K562 (cell line): ENCODE results near the gene BEST2. TPM values are rescaled to one million over a fixed set of nuclear protein-coding genes. Genes with fewer than 3 reads are reported as not detected.

Experiments
- AFF1 ChIP-seq, 2 experiments: fragments of 450-650 bp; IDR thresholded peaks; 2 replicates each; pipeline ENCODE4 v1.6.1; 2018; ENCODE audit warnings: mild to moderate bottlenecking in 2 of 2, low read depth in 1 of 2; ENCODE audit not compliant: partially characterized antibody in 2 of 2
- BHLHE40 ChIP-seq: IDR thresholded peaks from 2 replicates; pipeline ENCODE4 v1.6.1; 2011; ENCODE audit warnings: low read length, improper control_type of control experiment
- CBFA2T3 ChIP-seq: fragments of 450-650 bp; IDR thresholded peaks from 2 replicates; pipeline ENCODE4 v1.6.1; 2017
- CCNT2 ChIP-seq: IDR thresholded peaks from 2 replicates; pipeline ENCODE4 v1.6.1; 2011; ENCODE audit warnings: borderline replicate concordance, low read depth, mild to moderate bottlenecking, moderate library complexity, mixed read lengths, low read length; ENCODE audit not compliant: insufficient read length; ENCODE audit errors: extremely low read depth
- CEBPG ChIP-seq, 3 experiments: fragments of 200-800 bp in 1 of 3; sonication (Bioruptor generic) in 1 of 3; sonication (generic) in 1 of 3; formaldehyde crosslinking in 1 of 3; IDR thresholded peaks in 2 of 3; conservative IDR thresholded peaks in 1 of 3; 2 replicates each; pipeline versions ENCODE4 v1.6.1 to v1.8.0; 2016 to 2022; ENCODE audit warnings: missing compliant biosample characterization in 2 of 3, missing genetic modification characterization in 2 of 3, mild to moderate bottlenecking in 1 of 3, missing genetic modification reagents in 1 of 3
- CTBP1 ChIP-seq: fragments of 450-650 bp; IDR thresholded peaks from 2 replicates; pipeline ENCODE4 v1.6.1; 2016; ENCODE audit warnings: borderline replicate concordance
- DDX20 ChIP-seq: fragments of 450-650 bp; IDR thresholded peaks from 2 replicates; pipeline ENCODE4 v1.6.1; 2016; ENCODE audit warnings: missing genetic modification characterization, low read depth, mild to moderate bottlenecking, missing compliant biosample characterization, moderate library complexity
- GTF2A2 ChIP-seq: IDR thresholded peaks from 2 replicates; pipeline ENCODE4 v1.6.1; 2016; ENCODE audit warnings: mild to moderate bottlenecking, missing genetic modification characterization, missing compliant biosample characterization
- HDAC1 ChIP-seq, 2 experiments: fragments of 450-650 bp; IDR thresholded peaks; 2 replicates each; pipeline ENCODE4 v1.6.1; 2016 to 2017; ENCODE audit warnings: inconsistent platforms in 1 of 2, mild to moderate bottlenecking in 1 of 2, moderate library complexity in 1 of 2
- KDM1A ChIP-seq, 2 experiments: fragments of 450-650 bp; IDR thresholded peaks; 2 replicates each; pipeline ENCODE4 v1.6.1; 2016; ENCODE audit warnings: mild to moderate bottlenecking in 2 of 2
- KLF16 ChIP-seq: IDR thresholded peaks from 2 replicates; pipeline ENCODE4 v1.6.1; 2016; ENCODE audit warnings: antibody characterized with exemption
- NBN ChIP-seq: fragments of 450-650 bp; IDR thresholded peaks from 2 replicates; pipeline ENCODE4 v1.6.1; 2016; ENCODE audit warnings: low read depth, mild to moderate bottlenecking
- RCOR1 ChIP-seq, 2 experiments: IDR thresholded peaks; 2 replicates each; pipeline ENCODE4 v1.6.1; 2012; ENCODE audit warnings: low read depth in 2 of 2, low read length in 2 of 2, borderline replicate concordance in 1 of 2, improper control_type of control experiment in 1 of 2
- RUNX1 ChIP-seq: sonication (generic); IDR thresholded peaks from 2 replicates; pipeline ENCODE4 v1.6.1; 2016; ENCODE audit warnings: antibody characterized with exemption, low read depth
- SMAD3 ChIP-seq: fragments of 450-650 bp; formaldehyde crosslinking; conservative IDR thresholded peaks from 2 replicates; pipeline ENCODE4 v1.4.0; 2020; ENCODE audit warnings: mild to moderate bottlenecking
- TAF15 ChIP-seq: fragments of 200-400 bp; formaldehyde crosslinking; IDR thresholded peaks from 2 replicates; pipeline ENCODE4 v1.6.1; 2017; ENCODE audit warnings: mild to moderate bottlenecking, low read depth, low read length, moderate library complexity
- TOE1 ChIP-seq, 2 experiments: fragments of 450-650 bp in 1 of 2; sonication (generic) in 1 of 2; formaldehyde crosslinking in 1 of 2; IDR thresholded peaks; 2 replicates each; pipeline versions ENCODE4 v1.7.1 to v1.8.0; 2016 to 2022; ENCODE audit warnings: borderline replicate concordance in 2 of 2, mild to moderate bottlenecking in 2 of 2, antibody characterized with exemption in 1 of 2, inconsistent platforms in 1 of 2, low read depth in 1 of 2, missing genetic modification reagents in 1 of 2, moderate library complexity in 1 of 2
- TRIM28 ChIP-seq: fragments of 450-650 bp; IDR thresholded peaks from 2 replicates; pipeline ENCODE4 v1.6.1; 2017
- ZNF583 ChIP-seq: fragments of 250-450 bp; sonication (Bioruptor Pico); IDR thresholded peaks from 2 replicates; pipeline ENCODE4 v1.4.0; 2020
- polyA plus RNA-seq, 8 experiments: library from polyadenylated mRNA; depleted of rRNA in 4 of 8; stranded (reverse) in 5 of 8; unstranded in 3 of 8; fragments of >200 nt; fragmentation: Nextera tagmentation in 2 of 8; fragmentation: Illumina TruSeq in 1 of 8; extraction: Ambion mirVana in 2 of 8; extraction: Trizol in 1 of 8; gene quantifications; 2 replicates each; pipeline versions ENCODE4 v1.2.1 to v1.2.3, GENCODE V29; 2011 to 2014; ENCODE audit warnings: inconsistent platforms in 1 of 8, missing spikeins in 1 of 8
- total RNA-seq, 7 experiments: library from RNA; depleted of rRNA in 6 of 7; stranded (reverse); fragments of >200 nt in 6 of 7; fragmentation: Illumina TruSeq in 2 of 7; extraction: Trizol in 2 of 7; gene quantifications; 2 replicates each; pipeline versions ENCODE4 v1.2.1 to v1.2.3, GENCODE V29; 2011 to 2021; ENCODE audit warnings: low replicate concordance in 1 of 7
- TF ChIP-seq, protein P1 (sequence below): fragments of 450-650 bp; conservative IDR thresholded peaks from 2 replicates; pipeline ENCODE4 v1.6.1; 2016; ENCODE audit warnings: missing genetic modification characterization, low read depth, mild to moderate bottlenecking, control low read depth, missing compliant biosample characterization
- TF ChIP-seq, protein P2 (sequence below): fragments of 450-650 bp; IDR thresholded peaks from 2 replicates; pipeline ENCODE4 v1.6.1; 2017; ENCODE audit warnings: mild to moderate bottlenecking, moderate library complexity

Gene BEST2
- total and polyA plus RNA-seq, 9 of the 15 experiments (the other 6 are each of a cell fraction or from before 2014, with no cell fraction given), result not detected

- TF ChIP-seq AFF1 (IDR thresholded peaks at IDR 0.05; ENCODE audit: low read depth in 1 of 2, partially characterized antibody in 2 of 2) (peak in 1 of 2 experiments; percentile 67), KLF16 (peak; percentile 91), CTBP1 (peak; percentile 80; the same call in 1 of the 2 replicates), DDX20 (tag) (no peak), NBN (peak; percentile 58; the same call in 1 of the 2 replicates), CEBPG (CRISPR knock-in tag; IDR thresholded peaks at IDR 0.05) (peak; percentile 97), CEBPG (tag; conservative IDR thresholded peaks at IDR 0.05 in 1 of 2, IDR thresholded peaks at IDR 0.05 in 1 of 2) (peak in 1 of 2 experiments; percentile 50; a peak in 1 of 4 replicates), HDAC1 (IDR thresholded peaks at IDR 0.05) (peak in 1 of 2 experiments; percentile 92; a peak in 2 of 4 replicates), GTF2A2 (tag) (no peak), TAF15 (no peak), SMAD3 (CRISPR knock-in tag) (0 out of 2 replicates have a peak, but pooled peaks have one; percentile 25), KDM1A (IDR thresholded peaks at IDR 0.05) (peak in 1 of 2 experiments; percentile 40; a peak in 1 of 4 replicates), RUNX1 (0 out of 2 replicates have a peak, but pooled peaks have one; percentile 77), CCNT2 (peak; percentile 18), BHLHE40 (peak; percentile 91), RCOR1 (IDR thresholded peaks at IDR 0.05; ENCODE audit: borderline replicate concordance in 1 of 2, low read depth in 2 of 2, low read length in 2 of 2) (peak in 1 of 2 experiments; percentile 80; a peak in 2 of 4 replicates), ZNF583 (CRISPR knock-in tag) (peak; percentile 18; the same call in 1 of the 2 replicates), TOE1 (IDR thresholded peaks at IDR 0.05; ENCODE audit: borderline replicate concordance) (peak; percentile 72), TOE1 (CRISPR knock-in tag; IDR thresholded peaks at IDR 0.05; ENCODE audit: borderline replicate concordance, low read depth) (no peak), CBFA2T3 (peak; percentile 98), TRIM28 (no peak; the same call in 1 of the 2 replicates)
- TF ChIP-seq, protein P1, sequence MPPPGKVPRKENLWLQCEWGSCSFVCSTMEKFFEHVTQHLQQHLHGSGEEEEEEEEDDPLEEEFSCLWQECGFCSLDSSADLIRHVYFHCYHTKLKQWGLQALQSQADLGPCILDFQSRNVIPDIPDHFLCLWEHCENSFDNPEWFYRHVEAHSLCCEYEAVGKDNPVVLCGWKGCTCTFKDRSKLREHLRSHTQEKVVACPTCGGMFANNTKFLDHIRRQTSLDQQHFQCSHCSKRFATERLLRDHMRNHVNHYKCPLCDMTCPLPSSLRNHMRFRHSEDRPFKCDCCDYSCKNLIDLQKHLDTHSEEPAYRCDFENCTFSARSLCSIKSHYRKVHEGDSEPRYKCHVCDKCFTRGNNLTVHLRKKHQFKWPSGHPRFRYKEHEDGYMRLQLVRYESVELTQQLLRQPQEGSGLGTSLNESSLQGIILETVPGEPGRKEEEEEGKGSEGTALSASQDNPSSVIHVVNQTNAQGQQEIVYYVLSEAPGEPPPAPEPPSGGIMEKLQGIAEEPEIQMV, result no peak
- TF ChIP-seq, protein P2, sequence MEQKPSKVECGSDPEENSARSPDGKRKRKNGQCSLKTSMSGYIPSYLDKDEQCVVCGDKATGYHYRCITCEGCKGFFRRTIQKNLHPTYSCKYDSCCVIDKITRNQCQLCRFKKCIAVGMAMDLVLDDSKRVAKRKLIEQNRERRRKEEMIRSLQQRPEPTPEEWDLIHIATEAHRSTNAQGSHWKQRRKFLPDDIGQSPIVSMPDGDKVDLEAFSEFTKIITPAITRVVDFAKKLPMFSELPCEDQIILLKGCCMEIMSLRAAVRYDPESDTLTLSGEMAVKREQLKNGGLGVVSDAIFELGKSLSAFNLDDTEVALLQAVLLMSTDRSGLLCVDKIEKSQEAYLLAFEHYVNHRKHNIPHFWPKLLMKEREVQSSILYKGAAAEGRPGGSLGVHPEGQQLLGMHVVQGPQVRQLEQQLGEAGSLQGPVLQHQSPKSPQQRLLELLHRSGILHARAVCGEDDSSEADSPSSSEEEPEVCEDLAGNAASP, result no peak
Observed at GRCh38 chr19:12784394-12784870, 32.8 kb downstream of the BEST2 start (continued).
